HG03439 (cell line): ENCODE data around the gene LRFN4.

Source experiments
- ATAC-seq: cut with Tn5 transposase; IDR thresholded peaks from one replicate; pipeline ENCODE4 v1.9.1; 2021; ENCODE audit warnings: mild to moderate bottlenecking, moderate library complexity; ENCODE audit not compliant: unreplicated experiment

LRFN4 gene

DNA sequence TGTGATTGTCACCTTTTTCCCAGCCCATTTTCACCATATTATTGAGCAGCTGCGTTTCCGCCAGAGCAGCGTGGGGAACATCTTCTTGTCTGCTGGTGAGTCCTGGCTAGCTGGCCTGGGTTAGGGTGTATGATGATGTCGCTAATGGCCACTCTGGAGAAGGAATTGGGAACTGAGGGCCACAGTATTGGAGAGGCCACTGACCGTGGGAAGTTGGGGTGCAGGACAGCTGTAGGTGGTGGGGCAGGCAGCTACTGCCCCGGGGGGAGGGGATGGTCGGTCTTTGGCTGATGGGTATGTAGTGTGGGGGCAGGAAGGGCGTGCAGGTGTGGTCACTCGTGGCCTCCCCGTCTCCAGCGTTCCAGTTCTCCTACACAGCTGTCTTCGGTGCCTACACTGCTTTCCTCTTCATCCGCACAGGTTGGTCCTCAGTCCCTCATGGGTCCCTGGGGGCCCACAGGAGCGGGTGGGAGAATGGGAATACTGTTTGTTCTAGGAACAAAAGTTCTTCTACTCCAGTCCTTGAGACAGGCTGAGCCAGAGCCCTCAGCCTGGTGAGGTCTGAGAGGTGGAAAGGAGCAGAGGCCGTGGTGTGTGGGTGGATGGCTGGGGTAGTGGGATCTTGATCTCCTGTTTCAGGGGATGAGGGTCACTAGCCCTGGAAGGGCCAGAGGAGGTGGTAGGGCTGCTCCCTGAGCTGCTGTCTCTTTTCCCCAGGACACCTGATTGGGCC, 11.6 kb upstream of the LRFN4 start:
- ATAC-seq = no peak

DNA sequence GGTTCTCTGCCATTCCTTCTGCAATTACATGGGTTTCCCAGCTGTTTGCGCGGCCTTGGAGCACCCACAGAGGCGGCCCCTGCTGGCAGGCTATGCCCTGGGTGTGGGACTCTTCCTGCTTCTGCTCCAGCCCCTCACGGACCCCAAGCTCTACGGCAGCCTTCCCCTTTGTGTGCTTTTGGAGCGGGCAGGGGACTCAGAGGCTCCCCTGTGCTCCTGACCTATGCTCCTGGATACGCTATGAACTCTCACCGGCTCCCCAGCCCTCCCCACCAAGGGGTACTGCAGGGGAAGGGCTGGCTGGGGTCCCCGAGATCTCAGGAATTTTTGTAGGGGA, 11.0 kb upstream of the LRFN4 start:
- no peak for ATAC-seq

- ATAC-seq = no peak
Observed at GRCh38 chr11:66846671-66847091, 10.2 kb upstream of the LRFN4 start.

DNA sequence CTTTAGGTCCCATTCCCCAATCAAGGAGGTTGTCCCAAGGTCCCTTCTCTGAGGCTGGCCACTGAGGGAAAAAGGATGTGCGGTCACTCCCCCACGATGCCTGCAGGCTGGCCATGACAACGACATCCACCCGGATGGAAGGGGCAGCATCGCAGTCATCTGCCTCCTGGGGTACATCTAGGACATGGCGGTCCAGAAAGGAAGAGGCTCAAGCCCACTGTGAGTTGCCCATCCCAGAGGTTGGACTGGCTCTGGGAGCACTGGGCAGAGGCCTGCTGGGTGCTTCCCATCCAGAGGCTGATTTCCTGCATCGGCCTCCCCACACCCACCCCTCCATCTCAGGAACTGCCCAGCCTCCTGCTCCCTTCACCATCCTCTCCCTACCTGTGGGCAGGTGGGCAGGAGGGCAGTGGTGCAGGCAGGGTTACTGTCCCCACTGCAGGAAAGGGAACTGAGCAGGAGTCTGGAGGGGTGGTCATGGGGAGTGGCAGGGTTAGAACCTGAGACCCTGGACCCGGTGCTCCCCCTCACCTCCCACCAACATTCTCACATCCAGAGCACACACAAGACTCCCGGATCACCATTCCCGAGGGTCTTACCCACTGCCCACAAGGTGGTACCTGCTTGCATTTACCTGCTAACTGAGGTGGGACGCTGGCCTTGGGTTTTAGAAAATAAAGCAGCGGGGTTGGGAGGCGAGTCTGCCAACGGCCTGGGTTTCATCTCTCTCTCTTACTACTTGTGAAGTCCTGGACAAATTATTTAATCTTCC, 9.2 kb upstream of the LRFN4 start:
- ATAC-seq = no peak

DNA sequence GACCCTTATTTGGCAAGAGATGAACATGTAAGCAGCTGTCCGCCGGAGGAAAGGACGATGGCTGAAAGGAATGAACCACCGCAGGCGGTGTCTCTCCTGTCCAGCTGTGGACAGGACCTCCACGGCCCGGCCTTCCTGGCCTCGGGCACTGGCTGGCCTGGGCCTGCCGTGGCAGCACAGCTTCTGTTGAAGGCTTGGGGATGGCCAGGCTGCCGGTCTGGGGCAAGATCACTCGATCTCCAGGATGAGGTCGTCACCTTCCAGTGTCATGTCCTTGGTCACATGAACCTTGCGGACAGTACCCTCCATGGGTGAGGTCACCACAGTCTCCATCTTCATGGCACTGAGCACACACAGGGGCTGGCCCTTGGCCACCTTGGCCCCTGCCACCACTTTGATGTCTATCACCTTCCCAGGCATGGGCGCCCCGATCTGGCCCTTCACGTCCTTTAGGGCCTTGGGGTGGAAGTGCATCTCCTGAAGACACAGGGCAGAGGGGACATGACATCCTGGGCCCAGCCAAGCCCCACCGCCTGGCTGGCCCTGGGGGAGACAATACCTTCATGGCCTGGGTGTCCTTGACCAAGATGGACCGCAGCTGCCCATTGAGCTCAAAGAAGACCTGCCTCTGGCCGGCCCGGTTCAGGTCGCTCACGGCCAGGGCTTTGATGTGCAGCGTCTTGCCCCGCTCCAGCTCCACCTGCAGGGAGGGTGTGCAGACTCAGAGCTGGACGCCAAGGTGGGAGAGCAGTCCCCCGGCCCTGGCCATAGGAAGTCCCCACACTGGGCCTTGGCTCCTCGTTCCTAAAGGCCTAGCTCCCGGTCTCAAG, 8.0 kb upstream of the LRFN4 start:
- ATAC-seq = no peak

DNA sequence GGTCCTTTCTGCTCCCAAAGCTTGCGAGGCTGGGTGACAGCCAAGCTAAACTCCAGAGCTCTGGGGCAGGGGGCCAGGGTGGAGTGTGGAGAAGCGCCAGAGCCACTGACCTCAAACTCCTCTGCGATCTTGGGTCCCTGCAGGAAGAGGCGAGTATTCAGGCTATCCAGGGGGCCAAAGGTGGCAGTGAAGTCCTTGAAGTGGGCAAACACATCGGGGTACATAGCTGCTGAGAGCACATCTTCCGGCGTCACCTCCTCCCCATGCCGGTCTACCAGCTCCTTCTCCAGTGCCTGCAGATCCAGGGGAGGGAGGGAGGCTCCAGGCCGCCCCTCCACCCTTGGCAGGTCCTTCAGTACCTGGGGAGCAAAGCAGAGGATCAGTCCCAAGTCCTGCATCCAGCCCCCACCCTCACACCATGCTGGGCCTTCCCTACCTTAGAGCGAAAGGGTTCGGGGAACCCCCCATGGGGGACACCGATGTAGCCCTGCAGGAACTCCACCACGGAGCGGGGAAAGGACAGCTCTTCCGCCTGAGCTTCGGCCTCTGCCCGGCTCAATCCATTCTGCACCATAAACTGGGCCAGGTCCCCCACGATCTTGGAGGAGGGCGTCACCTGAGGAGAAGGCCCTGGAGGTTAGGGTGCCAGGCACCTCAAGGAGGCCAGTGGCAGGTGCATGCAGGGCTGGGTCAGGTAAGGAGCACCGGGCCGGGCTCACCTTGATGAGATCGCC, 7.2 kb upstream of the LRFN4 start:
- ATAC-seq = no peak

GRCh38 chr11:66850235-66850587, 6.7 kb upstream of the LRFN4 start:
- no peak for ATAC-seq

GRCh38 chr11:66850588-66851238, 6.2 kb upstream of the LRFN4 start:
- no peak for ATAC-seq

DNA sequence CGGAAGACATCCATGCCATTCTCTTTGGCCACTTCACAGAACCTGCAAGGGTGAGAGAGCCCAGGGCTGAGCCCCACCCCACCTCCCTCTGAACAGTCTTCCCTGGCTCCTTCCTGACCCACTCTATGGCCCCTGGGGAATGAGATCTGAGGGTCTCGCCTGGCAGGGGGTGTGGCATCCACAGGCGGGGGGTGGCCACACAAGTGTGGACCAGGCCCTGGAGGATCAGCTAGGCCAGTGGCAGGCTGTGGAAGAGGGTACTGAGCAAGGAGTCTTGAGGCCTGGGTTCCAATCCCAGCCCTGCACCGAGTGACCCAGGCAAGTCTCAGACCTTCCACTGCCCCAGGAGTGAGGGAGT, 5.6 kb upstream of the LRFN4 start:
- ATAC-seq = no peak

- no peak for ATAC-seq
Observed at GRCh38 chr11:66851698-66852465, 5.0 kb upstream of the LRFN4 start.

- no peak for ATAC-seq
Observed at GRCh38 chr11:66852466-66853241, 4.2 kb upstream of the LRFN4 start.

GRCh38 chr11:66853242-66854229, 3.3 kb upstream of the LRFN4 start:
- no peak for ATAC-seq

- ATAC-seq = no peak
Observed at GRCh38 chr11:66854231-66854661, 2.6 kb upstream of the LRFN4 start.

- ATAC-seq = no peak
Observed at GRCh38 chr11:66854729-66855211, 2.1 kb upstream of the LRFN4 start.

DNA sequence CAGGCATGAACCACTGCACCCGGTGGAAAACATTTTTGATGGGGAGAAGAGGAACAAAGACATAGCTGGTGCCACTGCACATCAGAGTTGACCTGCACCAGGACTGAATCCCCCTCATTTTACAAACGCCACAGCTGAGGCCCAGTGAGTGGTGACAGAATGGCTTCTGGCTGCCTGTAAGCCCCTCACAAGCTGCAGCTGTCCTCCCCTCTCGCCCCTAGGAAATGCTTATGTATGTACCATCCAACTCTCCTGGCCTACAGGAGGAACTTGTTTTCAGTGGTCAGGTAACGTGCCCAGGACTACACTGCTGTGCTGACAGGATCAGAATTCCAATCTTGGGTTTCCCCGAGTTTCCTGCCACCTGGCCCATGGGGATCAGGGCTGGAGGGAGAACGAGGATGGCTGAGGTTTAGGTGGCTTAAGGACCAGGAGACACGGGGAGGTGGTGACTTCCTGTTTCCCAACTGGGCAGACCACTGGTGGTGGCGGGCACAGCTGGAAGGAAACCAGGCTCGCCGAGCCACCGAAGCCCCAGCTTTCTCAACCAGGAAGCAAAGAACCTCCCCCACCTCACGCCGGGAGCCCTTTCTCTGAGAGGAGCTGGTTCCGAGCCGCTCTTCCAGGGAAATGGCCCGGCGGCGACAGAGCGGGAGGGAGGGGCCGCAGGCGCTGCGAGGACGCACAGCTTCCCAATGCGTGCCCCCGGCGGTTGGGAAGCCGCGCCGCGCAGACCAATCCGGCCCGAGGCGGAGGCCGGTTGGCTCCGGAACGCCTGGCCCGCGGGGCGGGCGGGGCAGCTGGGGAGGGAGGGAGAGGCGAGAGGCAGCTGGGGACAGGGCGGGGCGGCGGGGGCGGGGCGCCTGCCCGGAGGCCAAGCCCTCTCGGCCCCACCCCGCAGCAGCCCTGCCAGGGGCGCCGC, 1.0 kb upstream of the LRFN4 start:
- peak; percentile 65 for ATAC-seq

DNA sequence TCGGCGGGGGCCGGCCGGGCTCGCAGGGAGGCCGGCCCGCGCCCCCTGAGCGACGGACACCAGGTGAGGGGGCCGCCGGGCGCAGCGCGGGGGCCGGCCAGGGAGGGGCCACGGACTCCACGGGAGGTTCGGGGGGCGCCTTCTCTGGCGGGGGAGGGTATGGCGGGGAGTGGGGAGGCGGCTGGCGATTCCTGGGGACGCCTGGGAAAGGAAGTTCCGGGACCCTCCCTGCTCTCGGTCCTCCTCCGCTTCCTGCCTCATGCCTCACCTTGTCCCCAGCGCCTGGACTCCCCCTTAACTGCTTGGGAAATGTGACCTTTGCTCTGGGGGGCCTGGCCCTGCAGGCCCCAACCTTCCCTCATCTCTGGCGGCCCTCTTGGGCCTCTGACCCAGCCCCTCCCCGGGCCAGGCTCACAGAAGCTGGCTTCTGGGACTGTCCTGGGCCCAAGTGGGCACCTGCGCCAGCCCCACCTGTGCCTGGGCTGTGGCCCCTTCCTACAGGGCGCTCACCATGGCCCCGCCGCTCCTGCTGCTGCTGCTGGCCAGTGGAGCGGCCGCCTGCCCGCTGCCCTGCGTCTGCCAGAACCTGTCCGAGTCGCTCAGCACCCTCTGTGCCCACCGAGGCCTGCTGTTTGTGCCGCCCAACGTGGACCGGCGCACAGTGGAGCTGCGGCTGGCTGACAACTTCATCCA, 516 bp downstream of the LRFN4 start:
- ATAC-seq = no peak
